Neural cell (in vitro differentiated cells): ENCODE data around the gene PRRT3.

Experiments
- CTCF ChIP-seq: fragments of 450-650 bp; IDR thresholded peaks from 2 replicates; pipeline ENCODE4 v1.5.1; 2014; ENCODE audit warnings: antibody characterized with exemption, mild to moderate bottlenecking, moderate library complexity; ENCODE audit not compliant: poor library complexity, severe bottlenecking
- POLR2AphosphoS5 ChIP-seq: IDR thresholded peaks from 2 replicates; pipeline ENCODE4 v1.6.1; 2012

- TF ChIP-seq POLR2AphosphoS5 (no peak), CTCF (no peak)
Observed at GRCh38 chr3:9903238-9903624, 49.0 kb downstream of the PRRT3 start.
